ENCODE measurements around the gene SETBP1. TPM values are rescaled to one million over a fixed set of nuclear protein-coding genes. Genes with fewer than 3 reads are reported as not detected.

SETBP1 gene
- total and polyA plus RNA-seq, 2 of the 4 experiments (the other 2 are of a cell fraction), result 0.19 to 0.36 TPM

DNA sequence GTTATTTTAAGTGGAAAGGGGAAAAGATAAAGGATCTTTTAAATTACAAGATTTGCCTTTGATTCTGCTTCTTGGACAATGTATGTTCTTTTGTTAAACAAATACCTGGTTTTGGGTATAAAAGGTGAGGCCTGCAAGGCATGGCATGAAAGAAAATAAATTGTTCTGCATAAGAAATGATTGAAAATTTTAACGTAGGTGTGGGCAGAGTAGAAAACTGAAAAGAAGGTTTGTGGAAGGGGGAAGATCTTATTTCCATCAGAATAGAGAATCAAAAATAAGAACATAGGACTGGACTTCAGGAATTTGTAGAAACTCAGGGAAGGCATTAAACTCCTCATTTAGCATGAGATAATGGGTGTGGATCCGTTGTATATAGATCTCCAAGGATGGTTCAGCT lies 153.1 kb downstream of the SETBP1 start:
- in situ Hi-C loops (cut with MboI; ENCODE audit: low sequenced_read_pairs), result no loop called here
- WGBS, 2 experiments (ENCODE audit: extremely low coverage in 2 of 2, insufficient read length in 1 of 2), result 100% methylated on average over 1 of the region's 2 CpGs; no CpG with 5 or more reads in 1 of the 2 experiments

More for the DNA sequence above, 153.1 kb downstream of the SETBP1 start:
- Histone ChIP-seq H3K27me3 (ENCODE audit: control insufficient read depth, insufficient read depth, low read length) (no peaks in the 10 kb centered on the region), H2AFZ (replicated peaks; ENCODE audit: low read length, poor library complexity) (no peak overlapping the region), H3K23ac (ENCODE audit: low read depth, low read length) (no peak overlapping the region), H4K8ac (ENCODE audit: low read depth in 2 of 2, low read length in 2 of 2) (no peak overlapping the region), H3K4me3 (ENCODE audit: insufficient read depth, low read depth, low read length) (no peak overlapping the region), H2BK20ac (ENCODE audit: low read depth, low read length) (no peak overlapping the region), H2AK9ac (replicated peaks; ENCODE audit: low read depth, low read length, poor library complexity) (no peak overlapping the region), H4K5ac (ENCODE audit: low read depth, low read length) (no peak overlapping the region), H2BK120ac (ENCODE audit: low read depth, low read length) (no peak overlapping the region), H4K91ac (ENCODE audit: insufficient read depth, low read depth, low read length) (no peak overlapping the region), H3K18ac (ENCODE audit: low read depth, low read length) (no peak overlapping the region), H3K14ac (replicated peaks; ENCODE audit: low read depth, low read length) (no peak overlapping the region), H3K4ac (ENCODE audit: low read depth, low read length) (no peak overlapping the region), H3K36me3 (ENCODE audit: control insufficient read depth, insufficient read depth, low read length) (no peaks in the 10 kb centered on the region), H2BK15ac (ENCODE audit: low read depth, low read length) (no peak overlapping the region), H3K9ac (ENCODE audit: low read depth, low read length) (no peak overlapping the region), H3K9me1 (ENCODE audit: insufficient read depth, low read length) (peaks cover 5% of the 10 kb centered on the region; the same call in 1 of the 2 replicates), H3K4me2 (ENCODE audit: low read depth, low read length) (no peak overlapping the region), H3K9me3 (ENCODE audit: control insufficient read depth, insufficient read depth, low read length) (no peaks in the 10 kb centered on the region), H2BK5ac (ENCODE audit: low read depth, low read length, poor library complexity, severe bottlenecking) (no peak overlapping the region), H3K27ac (ENCODE audit: insufficient read depth, low read length) (no peak overlapping the region), H3K56ac (ENCODE audit: extremely low read depth, insufficient read depth, low read length) (no peak overlapping the region), H3K4me1 (ENCODE audit: control insufficient read depth, insufficient read depth, low read length) (peaks cover 1% of the 10 kb centered on the region; the same call in 1 of the 2 replicates), H2AK5ac (ENCODE audit: low read depth, low read length) (no peak overlapping the region), H3K79me1 (ENCODE audit: low read depth in 1 of 2, low read length in 2 of 2) (no peaks in the 10 kb centered on the region), H4K20me1 (ENCODE audit: insufficient read depth, low read length) (no peaks in the 10 kb centered on the region)
- DNase-seq (no peak), ATAC-seq (ENCODE audit: low read depth) (no peak)
- TF ChIP-seq MAZ (IDR thresholded peaks at IDR 0.05; ENCODE audit: borderline replicate concordance, low read depth, low read length) (no peak), RAD21 (IDR thresholded peaks at IDR 0.05; ENCODE audit: low read length) (no peak), CHD1 (IDR thresholded peaks at IDR 0.05; ENCODE audit: low read depth, low read length) (no peak), MAFK (IDR thresholded peaks at IDR 0.05; ENCODE audit: low read depth, low read length) (no peak), MXI1 (IDR thresholded peaks at IDR 0.05; ENCODE audit: borderline replicate concordance, low read depth, low read length) (no peak), RFX5 (IDR thresholded peaks at IDR 0.05; ENCODE audit: low read depth, low read length) (no peak), SMC3 (IDR thresholded peaks at IDR 0.05; ENCODE audit: low read depth, low read length) (no peak), NFE2L2 (IDR thresholded peaks at IDR 0.05; ENCODE audit: low read depth, low read length) (no peak), BHLHE40 (IDR thresholded peaks at IDR 0.05; ENCODE audit: low read depth, low read length) (no peak), FOS (IDR thresholded peaks at IDR 0.05; ENCODE audit: low read depth, low read length) (no peak), POLR2A (IDR thresholded peaks at IDR 0.05; ENCODE audit: low read depth, low read length) (no peak), CEBPB (IDR thresholded peaks at IDR 0.05; ENCODE audit: low read depth, low read length) (no peak), RCOR1 (IDR thresholded peaks at IDR 0.05; ENCODE audit: insufficient replicate concordance, low read length) (no peak)
- TF ChIP-seq, protein P1, sequence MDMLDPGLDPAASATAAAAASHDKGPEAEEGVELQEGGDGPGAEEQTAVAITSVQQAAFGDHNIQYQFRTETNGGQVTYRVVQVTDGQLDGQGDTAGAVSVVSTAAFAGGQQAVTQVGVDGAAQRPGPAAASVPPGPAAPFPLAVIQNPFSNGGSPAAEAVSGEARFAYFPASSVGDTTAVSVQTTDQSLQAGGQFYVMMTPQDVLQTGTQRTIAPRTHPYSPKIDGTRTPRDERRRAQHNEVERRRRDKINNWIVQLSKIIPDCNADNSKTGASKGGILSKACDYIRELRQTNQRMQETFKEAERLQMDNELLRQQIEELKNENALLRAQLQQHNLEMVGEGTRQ (IDR thresholded peaks at IDR 0.05; ENCODE audit: low read depth, low read length), result no peak
- TF ChIP-seq, protein P2, sequence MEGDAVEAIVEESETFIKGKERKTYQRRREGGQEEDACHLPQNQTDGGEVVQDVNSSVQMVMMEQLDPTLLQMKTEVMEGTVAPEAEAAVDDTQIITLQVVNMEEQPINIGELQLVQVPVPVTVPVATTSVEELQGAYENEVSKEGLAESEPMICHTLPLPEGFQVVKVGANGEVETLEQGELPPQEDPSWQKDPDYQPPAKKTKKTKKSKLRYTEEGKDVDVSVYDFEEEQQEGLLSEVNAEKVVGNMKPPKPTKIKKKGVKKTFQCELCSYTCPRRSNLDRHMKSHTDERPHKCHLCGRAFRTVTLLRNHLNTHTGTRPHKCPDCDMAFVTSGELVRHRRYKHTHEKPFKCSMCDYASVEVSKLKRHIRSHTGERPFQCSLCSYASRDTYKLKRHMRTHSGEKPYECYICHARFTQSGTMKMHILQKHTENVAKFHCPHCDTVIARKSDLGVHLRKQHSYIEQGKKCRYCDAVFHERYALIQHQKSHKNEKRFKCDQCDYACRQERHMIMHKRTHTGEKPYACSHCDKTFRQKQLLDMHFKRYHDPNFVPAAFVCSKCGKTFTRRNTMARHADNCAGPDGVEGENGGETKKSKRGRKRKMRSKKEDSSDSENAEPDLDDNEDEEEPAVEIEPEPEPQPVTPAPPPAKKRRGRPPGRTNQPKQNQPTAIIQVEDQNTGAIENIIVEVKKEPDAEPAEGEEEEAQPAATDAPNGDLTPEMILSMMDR (conservative IDR thresholded peaks at IDR 0.05; ENCODE audit: low read depth, low read length), result no peak
- TF ChIP-seq, protein P3, sequence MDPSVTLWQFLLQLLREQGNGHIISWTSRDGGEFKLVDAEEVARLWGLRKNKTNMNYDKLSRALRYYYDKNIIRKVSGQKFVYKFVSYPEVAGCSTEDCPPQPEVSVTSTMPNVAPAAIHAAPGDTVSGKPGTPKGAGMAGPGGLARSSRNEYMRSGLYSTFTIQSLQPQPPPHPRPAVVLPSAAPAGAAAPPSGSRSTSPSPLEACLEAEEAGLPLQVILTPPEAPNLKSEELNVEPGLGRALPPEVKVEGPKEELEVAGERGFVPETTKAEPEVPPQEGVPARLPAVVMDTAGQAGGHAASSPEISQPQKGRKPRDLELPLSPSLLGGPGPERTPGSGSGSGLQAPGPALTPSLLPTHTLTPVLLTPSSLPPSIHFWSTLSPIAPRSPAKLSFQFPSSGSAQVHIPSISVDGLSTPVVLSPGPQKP (IDR thresholded peaks at IDR 0.05; ENCODE audit: borderline replicate concordance, low read depth, low read length), result no peak
- dilution Hi-C loops (cut with HindIII; ENCODE audit: low sequenced_read_pairs, unreplicated experiment) (no loop called here), intact Hi-C loops (cut with micrococcal nuclease) (no loop called here)
- ChIA-PET POLR2A (ENCODE audit: unreplicated experiment) (no interaction called here), CTCF (no interaction called here)
- BruUV-seq (replicated peaks), result no TSS peak

Data from IMR-90 (cell line).